GM04504 (cell line): ENCODE measurements around the gene ELAVL3.
A peak's percentile ranks its signal among the peaks of the same experiment; 100 is the strongest.

ENCODE experiments used
- DNase-seq: peaks from one replicate; pipeline ENCODE4 v3.0.0-alpha.2; 2012; ENCODE audit warnings: low read depth

Gene ELAVL3

DNA sequence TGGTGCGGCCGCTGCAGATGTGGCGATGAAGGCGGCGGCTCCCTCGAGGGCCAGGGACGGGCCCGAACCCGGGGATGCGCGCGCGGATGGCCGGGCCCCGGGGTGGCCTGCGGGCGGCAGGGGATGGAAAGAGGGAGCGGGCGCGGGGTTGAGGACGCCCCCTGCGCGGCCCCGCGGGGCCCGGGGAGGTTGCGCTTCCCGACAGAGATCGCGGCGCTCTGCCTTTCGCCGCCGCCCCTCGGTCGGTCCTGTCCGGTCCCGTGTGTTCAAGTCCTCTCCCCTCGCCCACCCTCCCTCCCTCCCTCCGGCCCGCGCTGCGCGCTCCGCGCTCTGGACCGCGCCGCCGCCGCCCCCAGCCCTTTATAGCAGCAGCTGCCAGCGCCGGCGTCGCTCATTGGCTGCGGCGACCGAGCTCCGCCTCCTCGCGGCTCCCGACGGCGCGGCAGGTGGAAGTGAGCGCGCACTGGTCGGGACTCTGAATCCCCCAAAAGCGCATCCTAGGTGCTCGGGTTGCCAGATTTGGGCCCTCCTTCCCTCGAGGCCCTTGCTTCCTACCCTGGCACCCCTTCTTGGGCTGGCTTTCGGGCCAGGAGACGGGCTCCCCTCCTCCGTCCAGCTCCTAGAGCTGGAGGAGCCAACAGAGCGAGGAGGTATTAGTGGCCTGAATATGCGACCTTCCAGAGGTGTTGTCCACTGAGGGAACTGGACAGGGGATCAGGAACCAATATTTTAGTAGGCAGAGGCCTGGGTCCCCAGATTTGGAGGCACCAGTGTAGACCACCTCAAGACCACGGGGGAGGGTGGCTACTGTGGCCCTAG, at the start of gene ELAVL3:
Gene ELAVL3, minus strand, starts transcription at position 332 of the 819 bp plus-strand sequence. CDS start 438 bp downstream, outside the sequence.
- no peak for DNase-seq

DNA sequence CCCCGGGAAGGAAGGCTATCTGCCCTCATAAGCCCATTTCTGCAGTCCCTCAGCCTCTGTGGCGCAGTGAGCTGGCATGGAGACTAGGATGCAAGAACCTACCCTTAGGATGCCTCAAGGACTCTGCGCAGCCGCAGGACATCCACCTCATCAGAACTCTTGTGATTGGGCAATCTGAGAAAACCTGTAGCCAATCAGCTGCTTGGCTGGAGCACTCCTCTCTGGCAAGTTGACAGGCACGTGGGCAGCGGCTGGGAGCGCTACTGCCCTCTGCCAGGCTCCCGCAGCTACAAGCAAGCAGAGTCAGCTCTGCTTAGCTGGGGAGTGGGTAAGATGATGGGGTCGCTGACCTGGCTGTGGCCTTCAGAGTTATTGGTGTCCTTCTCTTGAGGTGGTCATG, 49.6 kb upstream of the ELAVL3 start:
- no peak for DNase-seq

DNA sequence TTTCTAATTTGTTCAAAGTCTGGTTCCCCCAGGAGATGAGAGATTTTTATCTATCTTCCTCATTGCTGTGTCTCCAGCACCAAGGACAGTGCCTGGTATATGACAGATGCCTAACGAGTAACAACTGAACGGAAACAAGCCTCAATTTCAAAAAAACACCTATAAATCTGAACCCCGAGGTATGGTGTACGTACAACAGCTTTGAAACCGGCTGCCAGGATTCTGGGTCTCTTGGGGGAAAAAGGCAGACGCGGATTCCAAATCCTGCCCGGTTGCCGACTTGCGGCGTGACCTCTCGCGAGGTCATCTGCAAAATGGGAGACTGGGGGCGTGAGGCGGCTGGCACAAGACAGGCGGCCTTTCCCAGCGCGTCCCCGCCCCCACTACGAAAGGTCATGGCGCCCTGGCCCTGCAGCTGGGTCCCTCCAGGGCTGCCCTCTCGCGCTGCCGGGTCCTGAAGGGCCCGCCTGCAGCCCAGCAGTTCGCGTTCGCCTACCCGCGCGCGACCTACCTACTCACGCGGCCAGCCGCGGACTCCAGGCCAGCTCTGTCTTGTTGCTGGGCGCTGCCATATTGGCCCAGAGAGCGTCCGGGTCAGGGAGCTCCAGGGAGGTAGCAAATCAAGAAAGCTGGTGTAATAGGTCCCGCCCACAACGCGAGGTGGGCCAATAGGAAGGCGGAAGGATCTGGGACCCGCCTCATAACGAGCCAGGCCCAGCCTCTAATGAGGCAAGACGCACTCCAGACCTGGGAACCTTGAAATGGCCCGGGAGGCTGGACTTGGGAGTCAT, 47.9 kb upstream of the ELAVL3 start, which contains the start of gene ECSIT:
Gene ECSIT, minus strand, starts transcription at position 584 of the 791 bp plus-strand sequence. CDS start 9,964 bp downstream, outside the sequence.
- peak; percentile 99 for DNase-seq

DNA sequence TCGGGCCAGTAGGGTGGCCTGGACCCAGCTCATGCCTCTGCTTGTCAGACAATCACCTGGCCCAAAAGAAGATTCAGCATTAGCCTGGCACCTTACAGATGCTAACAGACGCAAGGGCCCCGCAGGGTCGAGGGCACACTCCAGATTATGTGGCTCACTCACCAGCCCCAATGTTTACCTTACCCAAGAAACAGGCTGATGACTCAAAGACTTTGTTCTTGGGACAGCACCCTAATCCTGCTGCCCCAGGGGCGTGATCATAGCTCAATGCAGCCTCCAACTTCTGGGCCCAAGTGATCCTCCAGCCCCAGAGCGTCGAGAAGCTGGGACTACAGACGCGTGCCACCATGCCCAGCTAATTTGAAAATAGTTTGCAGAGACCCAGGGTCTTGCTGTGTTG, 38.3 kb upstream of the ELAVL3 start:
- no peak for DNase-seq

DNA sequence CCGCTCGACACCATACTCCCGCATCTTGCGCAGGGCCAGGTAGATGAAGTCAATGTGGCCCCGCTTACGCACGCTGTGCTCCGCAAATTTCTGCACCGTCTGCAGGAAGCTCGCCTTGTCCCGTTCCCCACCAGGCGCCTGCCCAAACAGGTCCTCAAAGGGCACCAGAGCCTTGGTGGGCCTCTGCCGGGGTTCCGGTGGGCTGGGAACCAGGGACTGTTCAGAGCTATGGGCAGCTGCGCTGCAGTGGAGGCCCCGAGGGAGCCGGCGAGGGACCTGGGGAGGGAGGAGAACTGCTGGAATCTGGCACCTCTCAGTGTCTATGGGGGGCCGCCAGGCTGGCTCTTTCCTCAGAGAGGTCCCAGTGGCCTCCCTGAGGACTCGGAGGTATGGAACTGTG, 33.1 kb upstream of the ELAVL3 start:
- DNase-seq, result no peak

DNA sequence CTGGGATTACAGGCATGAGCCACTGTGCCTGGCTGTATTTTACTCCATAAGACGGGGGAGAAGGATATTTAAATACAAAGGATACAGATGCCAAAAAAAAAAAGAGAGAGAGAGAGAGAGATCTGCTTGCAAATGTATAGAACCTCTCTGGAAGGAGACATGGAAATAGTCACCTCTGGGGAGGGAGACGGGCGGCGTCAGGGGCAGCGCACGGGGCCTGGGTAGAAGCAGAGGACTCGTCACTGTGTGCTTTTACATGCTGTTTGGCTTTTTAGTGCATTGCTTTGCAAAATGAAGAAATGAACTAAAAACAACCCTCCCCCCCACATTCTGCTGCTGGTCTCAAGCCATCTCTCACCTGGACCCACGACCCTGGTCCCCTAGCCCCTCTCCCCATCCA, 29.6 kb upstream of the ELAVL3 start:
- DNase-seq, result no peak

DNA sequence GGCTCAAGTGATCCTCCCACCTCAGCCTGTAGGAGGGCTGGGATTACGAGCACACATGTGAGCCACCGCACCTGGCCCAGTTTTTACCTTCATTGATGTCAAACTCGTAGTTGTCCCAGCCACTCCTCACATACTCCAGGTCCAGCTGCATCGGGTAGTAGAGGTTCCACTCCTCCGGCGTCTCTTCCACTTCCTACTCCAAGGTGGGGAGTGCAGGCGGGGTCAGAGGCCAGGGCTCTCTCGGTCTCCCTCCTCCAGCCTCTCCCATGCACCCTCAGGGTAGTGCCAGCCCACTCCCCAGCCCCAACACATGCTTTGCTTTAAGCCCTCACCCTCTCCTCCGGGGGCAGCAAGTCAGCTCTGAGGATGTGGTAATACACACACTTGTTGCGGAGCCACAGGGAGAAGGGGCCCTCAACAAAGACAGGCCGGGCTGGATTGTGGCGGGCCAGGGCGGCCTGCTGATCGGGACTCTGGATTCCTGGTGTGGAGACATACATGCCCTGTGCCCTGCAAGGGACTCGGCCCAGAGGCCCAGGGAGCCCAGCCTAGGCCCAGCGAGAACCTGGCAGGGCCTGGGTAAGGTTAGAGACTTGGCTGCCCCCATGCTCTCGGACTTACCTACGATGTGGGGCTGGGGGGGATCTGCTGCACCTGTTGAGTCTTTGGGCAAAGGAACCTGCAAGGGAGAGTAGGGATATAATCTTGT, 26.7 kb upstream of the ELAVL3 start:
- DNase-seq, result no peak

DNA sequence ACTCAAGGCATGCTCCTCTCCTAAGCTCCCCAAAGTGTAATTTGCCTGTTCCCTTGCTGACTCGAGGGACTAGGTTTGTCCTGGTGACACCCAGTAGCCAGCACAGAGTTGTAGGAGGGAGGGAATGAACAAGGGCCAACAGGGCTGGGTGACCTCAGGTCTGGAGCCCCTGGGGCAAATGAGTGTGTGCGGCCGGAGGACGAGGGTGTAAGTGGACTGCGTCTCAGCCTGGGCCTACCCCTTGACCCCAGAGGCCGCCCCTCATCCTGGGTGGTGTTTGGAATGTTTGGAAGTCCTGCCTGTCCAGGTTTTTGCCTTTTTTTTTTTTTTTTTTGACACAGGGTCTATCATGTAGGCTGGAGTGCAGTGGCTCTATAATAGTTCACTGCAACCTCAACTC, 26.1 kb upstream of the ELAVL3 start:
- no peak for DNase-seq

DNA sequence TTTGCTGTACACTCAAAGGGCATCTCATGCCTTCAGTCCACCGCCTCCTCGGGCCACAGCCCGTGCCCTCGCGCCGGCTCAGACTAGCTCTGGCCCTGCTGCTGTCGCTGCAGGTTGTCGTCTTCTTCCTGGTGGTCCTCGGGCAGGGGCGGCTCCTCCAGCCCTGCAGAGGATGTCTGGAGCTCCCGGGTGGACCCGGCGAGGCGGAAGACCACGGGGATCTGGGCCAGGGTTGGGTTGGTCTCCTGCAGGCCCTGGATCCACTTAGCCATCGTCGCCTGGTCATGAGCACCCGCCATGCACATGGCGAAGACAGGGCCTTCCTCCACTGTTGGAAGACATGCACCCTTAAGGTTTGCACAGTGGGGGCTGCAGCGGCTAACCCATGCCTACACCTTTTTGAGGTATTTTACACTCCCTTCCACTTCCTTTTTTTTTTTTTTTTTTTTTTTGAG, 25.3 kb upstream of the ELAVL3 start:
- DNase-seq, result no peak

DNA sequence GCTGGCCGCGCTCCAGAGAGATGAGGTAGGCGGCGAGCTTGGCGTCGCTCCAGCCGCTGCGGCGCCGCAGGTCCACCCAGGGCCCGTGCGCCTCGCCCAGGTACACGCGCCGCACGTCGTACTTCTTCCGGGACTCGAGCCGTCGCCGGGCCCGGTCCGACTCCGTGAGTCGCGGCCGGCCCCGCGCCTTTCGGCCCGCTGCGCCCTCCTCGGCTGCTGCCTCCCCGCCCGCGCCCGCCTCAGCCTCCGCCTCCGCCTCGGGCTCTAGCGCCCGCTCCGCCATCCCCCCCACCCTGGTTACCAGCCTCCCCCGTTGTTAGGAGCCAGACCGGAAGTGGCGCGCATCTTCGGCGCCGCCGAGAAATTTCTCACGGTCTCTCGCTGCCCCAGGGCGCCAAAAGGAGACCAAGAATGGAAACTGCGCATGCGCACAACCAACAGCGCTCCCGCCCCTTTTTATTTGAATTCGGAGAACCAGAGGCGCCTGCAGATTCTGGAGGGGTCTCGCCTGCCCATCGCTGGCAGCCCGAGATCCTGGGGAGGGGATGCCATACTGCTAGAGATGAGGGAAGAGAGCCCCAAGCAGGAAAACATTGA, 24.8 kb upstream of the ELAVL3 start, which contains the start of gene ZNF653:
Gene ZNF653, minus strand, starts transcription at position 336 of the 597 bp plus-strand sequence. Its CDS starts 53 bp downstream, at position 283.
- peak; percentile 85 for DNase-seq

DNA sequence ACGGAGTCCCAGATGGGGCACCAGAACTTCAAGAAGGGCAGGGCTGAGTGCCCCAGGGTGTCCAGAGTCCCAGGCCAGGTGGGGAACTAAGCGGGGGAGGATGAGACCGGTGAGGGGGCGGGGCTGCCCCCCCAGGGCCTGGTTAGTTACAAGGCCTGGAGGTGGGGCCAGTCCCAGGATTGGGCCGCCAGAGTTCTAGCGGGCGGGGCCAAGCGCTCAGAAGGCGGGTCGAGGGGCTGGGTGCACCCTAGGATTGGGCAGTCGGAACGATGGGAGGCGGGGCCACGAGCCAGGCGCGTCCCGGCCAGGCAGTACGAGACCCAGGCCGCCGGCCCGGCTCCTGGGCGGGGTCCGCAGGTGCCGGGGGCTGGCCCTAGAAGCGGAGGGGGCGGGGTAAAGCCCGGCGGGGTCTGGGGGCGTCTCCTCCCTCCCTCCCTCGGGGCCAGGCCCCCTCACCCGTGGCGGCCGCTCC, 24.2 kb upstream of the ELAVL3 start:
- peak; percentile 86 for DNase-seq

DNA sequence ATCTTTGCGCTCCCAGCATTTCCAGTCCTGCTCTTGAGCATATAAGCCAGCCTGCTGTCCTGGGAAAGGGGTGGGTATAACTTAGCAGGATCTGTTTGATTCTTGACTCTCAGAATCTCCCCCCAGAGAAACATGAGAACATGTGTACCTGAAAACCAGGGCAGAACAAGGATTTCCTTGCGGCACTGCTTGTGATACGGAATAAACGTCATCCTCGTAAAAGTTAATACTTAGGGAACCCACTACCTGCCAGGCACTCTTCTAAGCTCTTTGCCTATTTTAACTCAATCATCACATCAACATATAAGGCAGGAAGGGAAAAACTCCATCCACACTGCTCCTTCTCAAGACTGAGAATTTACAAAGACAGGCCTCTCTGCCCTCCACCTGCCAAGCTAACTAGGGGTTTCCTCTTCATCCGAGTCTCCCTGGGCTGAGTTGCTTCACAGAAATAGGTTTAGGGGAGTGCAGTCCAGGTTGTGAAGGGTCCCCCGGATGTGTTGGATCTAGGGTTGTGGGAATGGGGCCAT, 23.7 kb upstream of the ELAVL3 start:
- no peak for DNase-seq

DNA sequence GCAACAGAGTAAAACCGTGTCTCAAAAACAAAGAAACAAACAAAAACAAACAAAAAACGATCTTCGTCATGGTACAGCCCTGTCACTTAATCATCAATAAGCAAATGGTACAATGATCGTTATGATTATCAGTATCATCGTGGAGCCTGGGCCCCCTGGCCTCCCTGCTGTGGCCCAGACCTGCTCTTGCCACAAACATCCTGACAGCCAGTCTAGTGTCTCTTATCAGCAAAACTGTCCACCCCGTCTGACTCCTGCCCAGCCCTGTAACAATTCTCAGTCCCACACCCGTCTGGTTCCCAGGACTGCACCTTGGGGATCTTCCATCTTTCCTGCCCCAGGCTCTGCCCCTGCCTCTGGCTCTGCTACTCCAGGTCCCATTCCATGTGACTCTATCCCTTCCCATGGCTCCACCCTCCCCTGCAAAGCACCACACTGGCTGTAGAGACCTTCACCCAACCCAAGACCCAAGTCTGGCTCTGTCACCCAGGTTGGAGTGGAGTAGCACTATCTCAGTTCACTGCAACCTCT, 19.1 kb upstream of the ELAVL3 start:
- no peak for DNase-seq

DNA sequence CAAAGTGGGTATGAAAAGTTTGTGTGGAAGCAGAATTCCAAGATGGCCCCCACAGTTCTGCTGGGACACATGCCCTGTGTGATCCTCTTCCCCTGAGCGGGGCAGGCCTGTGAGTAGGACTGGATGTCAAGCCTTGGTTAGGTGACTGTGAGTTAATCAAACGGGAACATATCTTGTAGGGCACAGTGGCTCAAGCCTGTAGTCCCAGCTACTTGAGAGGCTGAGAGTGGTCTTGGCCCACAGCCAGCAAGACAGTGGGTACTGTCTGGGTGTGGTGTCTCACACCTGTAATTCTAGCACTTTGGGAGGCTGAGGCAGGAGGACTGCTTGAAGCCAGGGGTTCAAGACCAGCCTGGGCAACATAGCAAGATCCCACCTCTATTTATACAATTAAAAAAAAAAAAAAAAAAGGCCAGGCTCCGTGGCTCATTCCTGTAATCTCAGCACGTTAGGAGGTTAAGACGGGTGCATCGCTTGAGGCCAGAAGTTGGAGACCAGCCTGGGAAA, 18.4 kb upstream of the ELAVL3 start:
- no peak for DNase-seq

DNA sequence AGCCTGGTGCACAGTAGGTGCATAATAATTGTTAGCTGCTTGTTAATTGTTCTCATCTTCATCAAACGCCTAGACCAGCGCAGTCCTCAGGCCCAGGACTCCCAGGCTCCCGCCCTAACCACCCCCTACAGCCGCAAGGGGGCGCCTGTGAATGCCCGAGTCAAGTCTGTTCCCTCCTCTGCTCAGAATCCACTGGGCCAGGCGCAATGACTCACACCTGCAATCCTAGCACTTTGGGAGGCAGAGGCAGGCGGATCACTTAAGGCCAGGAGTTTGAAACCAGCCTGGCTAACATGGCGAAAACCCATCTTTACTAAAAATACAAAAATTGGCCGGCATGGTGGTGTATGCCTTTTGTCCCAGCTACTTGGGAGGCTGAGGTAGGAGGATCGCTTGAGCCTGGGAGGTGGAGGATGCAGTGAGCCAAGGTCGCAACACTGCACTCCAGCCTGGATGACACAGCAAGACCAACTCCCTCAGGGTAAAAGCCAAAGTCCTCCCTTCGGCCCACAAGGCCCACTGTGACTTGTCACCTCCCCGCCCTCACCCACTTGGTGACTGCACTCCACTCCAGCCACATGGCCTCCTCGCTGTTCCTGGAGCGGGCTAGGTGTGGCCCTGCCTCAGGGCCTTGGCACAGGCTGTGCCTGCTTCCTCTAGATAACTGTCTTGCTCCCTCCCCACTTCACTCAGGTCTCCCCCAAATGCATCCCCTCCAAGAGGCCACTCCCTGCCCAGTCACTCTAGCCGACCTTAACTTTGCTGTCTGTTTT, 15.7 kb upstream of the ELAVL3 start:
- DNase-seq, result peak; percentile 62

DNA sequence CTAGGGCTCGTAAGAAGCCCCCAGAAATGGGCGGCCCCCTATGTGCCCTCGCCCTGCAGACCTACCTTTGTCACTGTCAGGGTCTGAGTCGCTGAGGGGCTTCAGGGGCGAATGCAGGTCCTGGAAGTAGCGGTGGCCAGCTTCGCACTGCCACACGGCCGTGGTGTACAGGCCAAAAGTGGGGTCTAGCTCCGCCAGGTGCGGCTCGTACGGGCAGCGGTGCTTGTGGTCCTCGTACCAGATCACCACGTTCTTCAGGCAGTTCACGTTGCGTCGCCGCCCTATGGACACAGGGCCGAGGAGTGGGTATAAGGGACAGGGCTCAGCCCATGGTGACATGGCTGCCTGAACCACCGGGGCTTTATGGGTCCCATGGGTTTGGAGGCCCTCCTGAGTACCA, 15.0 kb upstream of the ELAVL3 start:
- no peak for DNase-seq

DNA sequence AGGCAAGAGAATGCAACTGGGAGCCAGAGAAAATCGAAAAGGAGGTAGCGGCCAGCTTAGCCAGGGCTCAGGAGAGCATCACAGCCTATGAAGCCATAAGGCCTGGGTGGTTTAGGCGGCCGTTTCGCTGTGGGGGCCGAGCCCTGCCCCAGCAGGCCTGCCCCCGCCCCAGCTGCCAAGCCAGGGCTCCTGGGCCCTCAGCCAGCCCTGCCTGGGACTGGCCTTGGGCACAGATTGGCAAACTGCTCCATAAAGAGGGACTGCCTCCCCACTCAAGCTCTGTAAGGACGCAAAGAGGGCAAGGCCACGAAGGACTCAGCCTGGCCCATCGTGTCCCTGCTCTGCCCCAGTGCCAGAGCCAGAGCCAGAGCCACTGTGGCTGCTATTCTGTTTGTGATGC, 14.6 kb upstream of the ELAVL3 start:
- DNase-seq, result no peak

DNA sequence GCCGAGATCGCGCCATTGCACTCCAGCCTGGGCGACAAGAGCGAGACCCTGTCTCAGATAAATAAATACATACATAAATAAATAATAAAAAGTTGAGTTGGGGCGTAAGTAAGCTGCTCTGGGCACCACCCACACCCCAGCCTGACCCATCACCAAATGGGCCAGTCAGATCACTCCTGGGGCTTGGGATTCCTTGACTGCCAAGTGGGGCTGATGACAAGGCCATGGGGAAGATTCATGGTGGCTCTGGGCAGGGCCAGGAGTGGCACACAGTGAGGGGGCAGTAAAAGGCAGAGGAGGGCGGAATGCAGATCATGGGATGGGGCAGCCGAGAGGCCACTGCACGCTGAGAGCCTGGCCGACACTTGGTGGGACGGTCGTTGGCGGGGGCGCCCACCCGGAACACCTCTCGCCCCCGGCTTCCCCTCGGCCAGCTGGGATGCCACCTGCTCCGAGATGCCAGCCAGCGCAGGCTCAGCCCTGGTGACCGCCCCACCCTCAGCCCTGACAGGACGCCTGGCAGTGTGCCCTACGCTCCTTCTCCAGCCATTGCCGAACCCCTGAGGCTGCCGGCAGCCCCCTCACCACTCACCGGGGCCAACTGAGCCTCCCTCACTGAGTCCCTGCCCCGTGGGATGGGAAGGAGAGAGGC, 13.9 kb upstream of the ELAVL3 start:
- DNase-seq, result no peak

DNA sequence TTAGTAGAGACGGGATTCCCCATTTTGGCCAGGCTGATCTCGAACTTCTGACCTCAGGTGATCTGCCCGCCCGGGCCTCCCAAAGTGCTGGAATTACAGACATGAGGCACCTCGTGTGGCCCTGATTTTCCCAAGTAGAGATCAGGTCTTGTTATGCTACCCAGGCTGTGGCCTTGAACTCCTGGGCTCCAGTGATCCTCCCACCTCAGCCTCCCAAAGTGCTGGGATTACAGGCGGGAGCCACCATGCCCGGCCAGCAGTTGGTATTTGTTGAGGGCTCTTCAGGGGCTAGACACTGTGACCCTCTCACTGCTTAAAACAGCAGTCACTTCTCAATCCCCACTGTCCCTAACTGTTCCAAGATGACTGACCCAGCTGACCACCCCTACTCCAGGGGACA, 8.5 kb upstream of the ELAVL3 start:
- DNase-seq, result no peak
